Activated B cell treated with CpG ODN at 0.5 μM for 24 hours (primary cell): ENCODE results near the gene SUGCT. TPM values are rescaled to one million over a fixed set of nuclear protein-coding genes. Genes with fewer than 3 reads are reported as not detected.

Experiments
- ATAC-seq: fragments of 200-7000 bp; cut with Tn5 transposase; one replicate; pipeline ENCODE4 v1.10.0; 2021; ENCODE audit warnings: low read depth, mild to moderate bottlenecking, moderate library complexity
- CTCF ChIA-PET: fragments of 350-600 bp; sonication (Branson Sonifier 250); formaldehyde crosslinking; loops from one replicate; lab custom pipeline; 2021; ENCODE audit warnings: antibody characterized with exemption; lab: Charles Lee
- POLR2A ChIA-PET: fragments of 350-600 bp; sonication (Branson Sonifier 250); formaldehyde crosslinking; loops from one replicate; lab custom pipeline; 2021; ENCODE audit warnings: antibody characterized with exemption; lab: Charles Lee
- DNase-seq: peaks from one replicate; pipeline ENCODE4 v3.0.0; 2022
- H3K27ac Mint-ChIP-seq: one replicate; pipeline ENCODE4 v1.8.0; 2020; ENCODE audit warnings: mixed read lengths
- H3K27me3 Mint-ChIP-seq: one replicate; pipeline ENCODE4 v1.8.0; 2021; ENCODE audit warnings: mixed read lengths
- H3K36me3 Mint-ChIP-seq: one replicate; pipeline ENCODE4 v1.8.0; 2021; ENCODE audit warnings: low read depth, mixed read lengths
- H3K4me1 Mint-ChIP-seq: one replicate; pipeline ENCODE4 v1.8.0; 2021; ENCODE audit warnings: mixed read lengths
- H3K4me3 Mint-ChIP-seq: one replicate; pipeline ENCODE4 v1.8.0; 2020; ENCODE audit warnings: mild to moderate bottlenecking, mixed read lengths
- H3K9me3 Mint-ChIP-seq: one replicate; pipeline ENCODE4 v1.8.0; 2020; ENCODE audit warnings: mixed read lengths
- CTCF ChIP-seq: fragments of 200-600 bp; IDR thresholded peaks from one replicate; pipeline ENCODE4 v1.8.0; 2022; ENCODE audit warnings: antibody characterized with exemption, mild to moderate bottlenecking
- intact Hi-C: fragments of 100-400 bp; cut with micrococcal nuclease; formaldehyde crosslinking; loops from one replicate; pipeline ENCODE4 v1.15.1; 2024
- total RNA-seq: library from RNA; stranded (reverse); gene quantifications from 2 replicates; pipeline ENCODE4 v1.2.3, GENCODE V29; 2022

Gene SUGCT
- total RNA-seq, 1 donor from 2014 or later = 1.3 TPM

GRCh38 chr7:40300146-40300670, 165.4 kb downstream of the SUGCT start:
- Mint-ChIP-seq H3K27me3 (no peaks in the 10 kb centered on the region), H3K4me3 (no peak overlapping the region), H3K4me1 (no peaks in the 10 kb centered on the region), H3K27ac (no peak overlapping the region), H3K36me3 (no peaks in the 10 kb centered on the region), H3K9me3 (no peaks in the 10 kb centered on the region)
- ChIA-PET POLR2A (no interaction called here), CTCF (no interaction called here)
- no peak for TF ChIP-seq CTCF
- DNase-seq = no peak
- intact Hi-C loops = no loop called here
- ATAC-seq = no peak

- no peaks in the 10 kb centered on the region for H3K36me3 Mint-ChIP-seq
- ATAC-seq (no peak), DNase-seq (no peak)
- H3K27me3 Mint-ChIP-seq = no peaks in the 10 kb centered on the region
- ChIA-PET CTCF (no interaction called here), POLR2A (no interaction called here)
- no peak overlapping the region for H3K27ac Mint-ChIP-seq
- H3K4me3 Mint-ChIP-seq = no peak overlapping the region
- no peaks in the 10 kb centered on the region for H3K4me1 Mint-ChIP-seq
- no peaks in the 10 kb centered on the region for H3K9me3 Mint-ChIP-seq
- intact Hi-C loops = no loop called here
- no peak for TF ChIP-seq CTCF
These were observed 166.8 kb downstream of the SUGCT start for GRCh38 chr7:40301486-40302068.

DNA sequence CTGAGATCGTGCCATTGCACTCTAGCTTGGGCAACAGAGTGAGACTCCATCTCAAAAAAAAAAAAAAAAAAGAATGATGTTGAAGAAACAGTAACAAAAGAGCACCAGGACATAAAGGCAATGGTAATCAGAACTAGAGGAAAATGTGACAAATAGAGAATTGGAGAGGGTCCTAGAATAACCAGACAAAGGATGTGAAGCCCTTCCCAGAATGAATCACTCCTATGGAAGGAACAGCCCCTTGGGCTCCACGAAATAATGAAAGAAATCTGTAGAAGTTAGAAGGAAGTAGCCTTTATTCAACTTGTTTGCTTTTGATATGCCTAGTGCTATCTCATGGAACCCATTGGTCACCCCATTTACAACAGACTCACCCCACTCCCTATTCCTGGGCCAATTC, 169.2 kb downstream of the SUGCT start:
- Mint-ChIP-seq H3K4me1 (no peaks in the 10 kb centered on the region), H3K4me3 (no peak overlapping the region), H3K9me3 (no peaks in the 10 kb centered on the region), H3K27me3 (no peaks in the 10 kb centered on the region), H3K27ac (no peak overlapping the region), H3K36me3 (no peaks in the 10 kb centered on the region)
- ChIA-PET POLR2A (no interaction called here), CTCF (no interaction called here)
- no peak for ATAC-seq
- TF ChIP-seq CTCF = no peak
- DNase-seq = no peak
- intact Hi-C loops = no loop called here

- no peaks in the 10 kb centered on the region for H3K9me3 Mint-ChIP-seq
- ChIA-PET POLR2A (no interaction called here), CTCF (no interaction called here)
- no peaks in the 10 kb centered on the region for H3K27me3 Mint-ChIP-seq
- H3K4me1 Mint-ChIP-seq = no peaks in the 10 kb centered on the region
- no peak for TF ChIP-seq CTCF
- no peaks in the 10 kb centered on the region for H3K36me3 Mint-ChIP-seq
- H3K4me3 Mint-ChIP-seq = no peak overlapping the region
- ATAC-seq (no peak), DNase-seq (no peak)
- no peak overlapping the region for H3K27ac Mint-ChIP-seq
- intact Hi-C loops = no loop called here
These were observed 170.4 kb downstream of the SUGCT start for GRCh38 chr7:40305229-40305628.

GRCh38 chr7:40306025-40306424, 171.2 kb downstream of the SUGCT start:
- no peak overlapping the region for H3K4me3 Mint-ChIP-seq
- ChIA-PET POLR2A (no interaction called here), CTCF (no interaction called here)
- DNase-seq (no peak), ATAC-seq (no peak)
- no peak for TF ChIP-seq CTCF
- no peaks in the 10 kb centered on the region for H3K27me3 Mint-ChIP-seq
- no peaks in the 10 kb centered on the region for H3K36me3 Mint-ChIP-seq
- intact Hi-C loops = no loop called here
- no peak overlapping the region for H3K27ac Mint-ChIP-seq
- no peaks in the 10 kb centered on the region for H3K9me3 Mint-ChIP-seq
- no peaks in the 10 kb centered on the region for H3K4me1 Mint-ChIP-seq
